ENCODE data around the gene AP1G2.
A peak's percentile ranks its signal among the peaks of the same experiment; 100 is the strongest.

Gene AP1G2

GRCh38 chr14:23569443-23570151, 2.0 kb upstream of the AP1G2 start:
- DNase-seq, result peak; percentile 63

DNA sequence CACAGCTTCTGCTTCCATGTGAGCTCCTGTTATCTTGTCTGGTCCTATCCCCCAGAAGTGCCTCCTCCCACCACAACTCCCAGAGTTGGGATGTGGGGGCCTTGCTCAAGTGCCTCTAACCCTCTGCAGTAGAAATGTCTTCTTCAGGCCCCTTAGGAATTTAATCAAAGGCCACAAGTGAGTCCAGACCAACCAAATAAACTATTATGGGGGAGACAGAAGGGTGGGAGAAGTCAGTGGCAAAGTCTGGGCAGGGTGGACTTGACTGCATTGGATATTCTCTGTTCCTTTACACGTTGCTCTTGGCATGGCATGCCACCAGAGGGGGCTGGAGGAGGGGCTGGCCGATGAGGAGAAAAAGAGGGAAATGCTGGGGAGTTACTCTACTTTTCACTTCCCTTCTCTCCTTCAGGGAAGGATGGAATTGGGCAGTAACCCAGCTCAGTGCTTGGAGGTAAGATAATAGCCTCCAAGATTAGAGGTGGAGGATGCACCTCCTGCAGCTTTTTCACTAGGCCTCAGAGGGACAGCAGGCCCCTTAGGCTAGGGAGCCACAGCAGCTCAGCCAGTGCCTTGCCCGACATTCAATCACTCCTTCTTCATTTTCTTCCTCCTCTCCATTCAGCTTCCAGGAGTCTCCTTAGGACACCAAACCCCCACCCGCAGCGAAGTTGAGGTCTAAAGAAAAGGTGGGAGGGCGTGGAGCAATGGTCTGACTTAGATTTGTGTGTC, 1.2 kb upstream of the AP1G2 start:
- DNase-seq, result peak; percentile 61

DNA sequence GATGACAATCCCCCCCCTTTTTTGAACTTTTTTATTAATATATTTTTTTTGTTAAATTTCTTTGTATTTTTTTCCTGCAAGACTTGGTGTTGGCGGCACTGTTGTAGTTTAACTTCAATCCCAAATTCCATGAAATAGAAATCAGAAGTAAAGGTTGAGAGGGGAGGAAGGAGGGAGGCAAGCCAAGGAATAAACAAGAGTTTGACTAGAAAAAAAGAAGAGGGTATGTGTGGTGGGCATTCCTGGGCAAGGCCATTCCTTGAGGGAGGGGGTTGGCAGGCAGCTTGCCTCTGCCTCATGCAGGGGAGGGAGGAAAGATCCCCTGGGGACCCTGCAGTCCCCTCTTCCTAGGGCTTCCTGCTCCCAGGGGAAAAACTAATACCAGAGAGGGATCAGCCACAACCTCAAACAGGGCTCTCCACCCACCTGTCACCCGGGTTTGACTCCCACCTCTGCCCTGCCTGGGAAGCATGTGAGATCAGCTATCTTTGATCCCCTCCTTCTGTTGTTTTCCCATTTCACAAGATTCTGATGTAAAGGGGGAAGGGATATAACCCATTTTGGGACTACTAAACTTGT, 519 bp upstream of the AP1G2 start:
- peak; percentile 92 for DNase-seq

DNA sequence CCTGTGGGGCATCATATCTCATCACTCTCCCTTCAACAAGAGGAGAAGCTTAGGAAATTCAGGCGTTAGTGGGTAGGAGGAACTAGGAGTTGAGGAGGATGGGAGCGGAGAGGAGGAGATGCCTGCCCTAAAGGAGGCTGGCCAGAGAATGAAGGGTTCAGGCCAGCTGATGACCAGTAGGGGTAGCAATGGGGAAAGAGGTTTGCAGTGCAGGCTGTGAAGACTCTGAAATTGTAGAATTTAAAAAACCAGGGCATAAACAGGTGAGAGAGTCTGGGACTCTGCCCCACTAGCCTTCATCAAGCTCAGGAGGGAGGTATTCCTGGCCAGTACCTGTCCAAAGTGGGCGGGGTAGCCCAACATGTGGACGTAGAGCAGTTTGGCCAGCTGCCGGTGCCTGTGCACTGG, 809 bp downstream of the AP1G2 start:
- no peak for DNase-seq

- no peak for DNase-seq
These were observed 1.3 kb downstream of the AP1G2 start for GRCh38 chr14:23566112-23566777.

GRCh38 chr14:23565626-23566025, 2.0 kb downstream of the AP1G2 start:
- DNase-seq, result no peak

- DNase-seq, result no peak
These were observed 2.7 kb downstream of the AP1G2 start for GRCh38 chr14:23564876-23565275.

GRCh38 chr14:23564181-23564812, 3.3 kb downstream of the AP1G2 start:
- DNase-seq, result no peak

DNA sequence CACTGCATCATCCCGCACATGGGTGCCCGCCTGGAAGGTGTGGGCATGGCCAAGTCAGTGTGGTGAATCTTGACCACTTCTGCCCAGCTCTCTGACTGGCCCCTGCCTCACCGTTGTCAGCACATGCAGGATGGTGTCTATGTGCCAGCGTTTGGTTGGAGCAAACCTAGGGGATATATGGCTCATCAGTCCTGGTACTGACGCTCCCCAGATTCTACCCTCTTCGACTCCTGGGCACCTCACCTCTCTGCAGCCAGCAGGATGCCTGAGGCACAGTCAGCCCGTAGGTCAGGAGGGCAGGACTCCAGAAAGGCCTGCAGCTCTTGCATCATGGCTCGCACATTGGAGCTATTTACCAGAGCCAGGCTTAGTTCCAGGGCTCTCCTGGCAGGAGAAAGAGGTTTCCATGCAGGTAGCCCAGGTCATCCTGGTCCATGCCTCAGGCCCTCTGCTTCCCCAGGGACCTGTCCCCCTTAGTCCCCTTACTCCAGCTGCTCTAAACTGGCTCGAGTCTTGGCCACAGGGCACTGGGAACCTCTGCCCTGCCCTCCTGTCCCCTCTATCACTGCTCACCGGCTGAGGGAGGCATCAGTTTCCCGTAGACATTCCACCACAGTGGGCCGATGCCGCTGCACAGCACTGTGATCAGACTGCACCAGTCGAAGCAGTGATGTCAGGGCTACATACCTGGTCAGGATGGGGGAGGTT, 4.0 kb downstream of the AP1G2 start:
- DNase-seq, result no peak

- peak; percentile 82 for DNase-seq
These were observed 4.6 kb downstream of the AP1G2 start for GRCh38 chr14:23562822-23563472.

DNA sequence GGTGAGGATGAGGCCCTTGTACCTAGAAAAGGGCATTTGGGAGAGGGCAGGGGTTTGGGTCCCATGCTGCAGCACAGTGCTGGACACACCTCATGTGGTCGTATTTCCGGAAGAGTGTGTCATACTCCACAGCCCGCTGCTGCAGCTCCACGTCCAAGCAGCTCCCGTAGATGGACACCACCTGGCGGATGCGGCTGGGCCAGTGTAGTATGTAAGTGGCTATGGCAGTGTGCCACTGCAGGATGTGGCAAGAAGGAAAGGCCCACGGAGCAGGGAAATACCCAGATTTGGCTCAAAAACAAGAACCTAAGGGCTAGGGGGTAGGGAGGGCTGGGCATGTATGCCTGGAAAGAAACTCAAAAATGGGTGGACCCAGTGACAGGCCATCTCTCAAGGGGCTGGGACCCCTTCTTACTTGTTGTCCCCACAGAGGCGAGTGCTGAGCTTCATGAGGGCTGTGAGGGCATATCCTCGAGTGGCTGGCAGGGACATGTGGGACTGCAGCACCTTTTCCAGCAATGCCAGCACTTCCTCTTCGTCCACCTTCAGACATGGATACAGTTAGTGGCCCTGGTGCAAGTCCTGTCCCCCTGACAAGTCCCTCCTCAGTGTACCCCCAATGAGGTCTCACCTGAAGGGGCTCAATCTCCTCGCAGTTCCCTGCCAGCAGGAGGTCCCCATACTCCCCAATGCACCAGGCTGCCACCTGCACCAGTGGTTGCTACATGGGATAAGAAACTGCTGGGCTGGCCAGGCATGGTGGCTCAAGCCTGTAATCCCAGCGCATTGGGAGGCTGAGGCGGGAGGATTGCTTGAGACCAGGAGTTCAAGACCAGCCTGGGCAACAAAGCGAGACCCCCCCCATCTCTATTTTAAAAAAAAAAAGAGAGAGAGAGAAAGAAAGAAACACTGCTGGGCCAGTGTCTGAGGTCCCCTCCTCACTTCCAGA, 5.4 kb downstream of the AP1G2 start:
- no peak for DNase-seq

DNA sequence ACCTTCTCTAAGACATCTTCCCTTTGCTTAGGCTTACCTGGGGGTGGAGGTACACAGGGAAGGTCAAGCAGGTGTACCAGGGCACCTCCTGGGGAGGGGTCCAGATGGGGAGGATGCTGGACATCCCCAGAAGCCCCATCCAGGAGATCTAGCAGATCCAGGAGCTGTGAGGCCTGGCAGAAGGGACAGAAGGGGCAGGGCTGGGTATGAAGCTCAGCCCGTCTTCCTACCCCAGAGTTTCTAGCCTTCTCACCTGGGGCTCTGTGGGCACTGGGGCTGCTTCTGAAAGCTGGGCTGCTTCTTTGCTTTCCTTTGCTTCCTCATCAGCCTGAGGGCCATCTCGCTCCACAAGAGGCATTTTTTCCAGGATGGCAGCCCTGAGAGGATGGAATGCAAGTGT, 6.3 kb downstream of the AP1G2 start:
- DNase-seq, result no peak

DNA sequence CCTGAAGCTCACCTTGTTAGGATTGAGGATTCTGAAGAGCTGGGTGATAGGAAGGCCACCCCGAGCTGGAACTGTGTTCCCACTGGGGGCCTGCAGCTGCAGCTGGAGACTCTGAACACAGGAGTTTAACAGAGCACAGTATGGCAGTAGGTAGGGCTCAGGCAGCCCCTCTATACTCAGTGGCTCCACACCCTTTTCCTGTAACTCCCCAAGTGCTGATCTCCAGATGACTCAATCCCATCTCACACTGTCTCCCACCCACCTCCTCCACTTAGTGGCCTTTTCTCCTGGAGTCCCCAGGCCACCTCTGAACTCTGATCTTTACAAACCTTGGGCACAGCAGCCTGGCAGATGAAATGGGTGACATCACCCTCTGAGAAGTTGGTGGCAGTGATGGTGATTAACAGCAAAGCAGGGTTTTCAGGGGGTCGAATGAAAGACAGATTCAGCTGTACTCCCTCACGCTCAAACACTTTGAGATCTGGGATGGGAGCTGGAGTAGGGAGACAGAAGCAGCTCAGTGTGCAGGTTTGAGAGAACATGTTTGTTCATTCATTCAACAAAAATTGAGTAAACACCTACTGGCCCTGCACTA, 7.6 kb downstream of the AP1G2 start:
- DNase-seq, result no peak

DNA sequence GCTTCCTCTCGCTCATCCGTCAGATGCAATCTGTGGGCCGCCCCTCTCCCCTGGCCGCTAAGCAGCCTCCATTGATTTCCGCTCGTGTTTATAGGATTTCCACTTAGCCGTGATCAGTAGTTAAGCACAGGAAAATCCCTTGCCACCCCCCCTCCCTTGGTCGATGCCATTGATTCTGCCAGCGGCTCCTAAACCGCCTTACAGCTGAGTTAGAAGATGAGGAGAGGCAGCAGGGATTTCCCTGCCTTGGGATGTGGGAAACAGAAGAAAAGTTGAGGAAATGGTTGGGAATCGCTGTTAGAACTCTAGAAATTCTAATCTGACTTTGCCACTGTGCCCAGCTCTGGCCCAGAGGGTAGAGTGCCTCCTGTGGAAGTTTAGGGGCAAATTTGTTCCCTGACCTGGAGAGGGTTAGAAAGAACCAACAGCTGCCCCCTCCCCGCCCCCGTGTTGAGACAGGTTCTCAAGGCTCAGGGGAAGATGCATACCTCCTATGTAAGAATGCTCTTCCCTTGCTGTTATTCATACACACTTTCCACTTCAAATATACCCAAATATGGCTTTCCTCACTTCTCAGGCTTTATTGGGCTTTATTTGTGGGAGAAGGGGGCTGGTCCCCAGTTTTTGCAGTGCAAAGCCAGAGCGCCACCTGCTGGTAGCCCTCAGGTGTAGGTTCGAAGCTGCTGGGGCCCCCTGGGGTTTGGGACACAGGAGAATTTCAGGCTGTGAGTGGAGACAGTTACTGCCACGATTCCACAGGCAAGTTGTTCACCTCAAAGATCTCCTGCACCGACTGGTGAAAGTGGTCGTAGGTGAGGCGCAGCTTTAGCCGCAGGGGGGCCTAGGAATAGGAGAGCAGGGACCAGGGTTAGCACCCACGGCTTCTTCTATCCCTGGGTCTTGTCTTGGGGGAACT, 8.3 kb downstream of the AP1G2 start:
- peak; percentile 78 for DNase-seq

DNA sequence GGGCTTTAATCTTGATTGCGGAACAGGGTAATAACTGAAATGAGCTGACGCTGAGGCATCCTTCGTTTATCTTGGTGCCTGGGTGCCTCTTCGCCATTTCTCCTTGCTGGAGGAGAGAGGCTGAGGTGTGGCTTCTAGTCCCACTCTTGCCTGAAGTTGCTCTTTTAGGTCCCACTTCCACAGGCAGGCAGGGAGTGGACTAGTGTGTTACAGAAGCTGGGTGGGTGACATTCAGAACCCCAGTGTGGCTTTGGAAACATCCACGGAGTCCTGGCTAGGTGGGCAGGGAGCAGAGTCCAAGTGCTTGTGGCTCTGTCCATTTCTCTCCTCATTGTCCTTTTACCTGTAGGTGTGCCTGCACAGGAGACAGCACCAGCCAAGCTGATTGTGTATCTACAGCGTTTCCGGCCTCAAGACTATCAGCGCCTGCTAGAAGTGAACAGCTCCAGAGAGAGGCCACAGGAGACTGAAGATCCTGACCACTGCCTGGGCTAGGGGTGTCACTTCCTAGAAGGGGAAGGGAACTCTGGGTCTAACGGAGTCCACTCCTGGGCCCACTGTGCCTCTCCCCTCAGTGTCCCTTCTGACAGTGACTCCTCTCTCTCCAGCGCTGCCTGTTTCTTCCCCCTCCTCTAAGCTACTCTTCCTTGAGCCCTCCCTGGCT, 9.1 kb downstream of the AP1G2 start:
- peak; percentile 41 for DNase-seq

DNA sequence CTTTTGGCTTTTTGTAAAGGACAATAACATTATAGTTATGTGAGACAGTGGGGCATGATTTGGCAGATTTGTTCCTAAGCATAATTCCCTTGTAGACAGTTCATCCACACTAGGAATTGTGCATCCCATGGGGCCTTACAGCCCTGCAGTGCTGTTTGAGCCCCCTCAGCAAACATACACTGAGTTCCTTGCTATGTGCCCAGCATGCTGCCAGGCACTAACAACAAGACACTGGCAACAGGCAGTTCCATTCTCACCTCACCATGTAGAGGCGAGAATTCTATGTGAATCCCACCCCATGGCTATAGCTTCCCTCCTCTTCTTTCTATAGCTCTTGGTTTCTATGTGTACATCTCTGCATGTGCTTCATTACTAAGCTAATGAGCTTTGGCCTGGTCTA, 9.6 kb downstream of the AP1G2 start:
- DNase-seq, result no peak

GRCh38 chr14:23557521-23557920, 10.1 kb downstream of the AP1G2 start:
- DNase-seq, result no peak

DNA sequence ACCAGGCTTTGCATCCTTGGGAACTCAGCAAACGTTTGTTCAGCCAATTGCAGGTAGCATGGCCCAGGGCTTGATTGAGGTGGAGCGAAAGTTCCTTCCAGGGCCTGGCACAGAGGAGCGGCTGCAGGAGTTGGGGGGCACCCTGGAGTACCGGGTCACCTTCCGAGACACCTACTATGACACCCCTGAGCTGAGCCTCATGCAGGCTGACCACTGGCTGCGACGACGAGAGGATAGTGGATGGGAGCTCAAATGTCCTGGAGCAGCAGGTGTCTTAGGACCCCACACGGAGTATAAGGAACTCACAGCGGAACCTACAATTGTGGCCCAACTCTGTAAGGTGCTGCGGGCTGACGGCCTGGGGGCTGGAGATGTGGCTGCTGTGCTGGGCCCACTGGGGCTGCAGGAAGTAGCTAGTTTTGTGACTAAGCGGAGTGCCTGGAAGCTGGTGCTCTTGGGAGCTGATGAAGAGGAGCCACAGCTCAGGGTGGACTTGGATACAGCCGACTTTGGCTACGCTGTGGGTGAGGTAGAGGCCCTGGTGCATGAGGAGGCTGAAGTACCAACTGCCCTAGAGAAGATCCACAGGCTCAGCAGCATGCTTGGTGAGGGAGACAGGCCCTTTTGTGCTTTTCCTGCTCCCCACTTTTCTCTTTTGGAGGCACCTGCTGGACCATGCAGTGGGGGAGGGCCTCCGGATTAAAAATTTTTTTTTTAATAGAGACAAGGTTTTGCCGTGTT, 10.7 kb downstream of the AP1G2 start:
- DNase-seq, result no peak

Measured in NCI-H82 (cell line).